CD4-positive, alpha-beta T cell treated with Interferon alpha-2 for 1 hour (primary cell): ENCODE measurements around the gene OLFML1.

Experiments used
- DNase-seq, 2 donors: peaks; one replicate each; pipeline ENCODE4 v3.0.0-alpha.2; 2020 to 2022

OLFML1 gene

DNA sequence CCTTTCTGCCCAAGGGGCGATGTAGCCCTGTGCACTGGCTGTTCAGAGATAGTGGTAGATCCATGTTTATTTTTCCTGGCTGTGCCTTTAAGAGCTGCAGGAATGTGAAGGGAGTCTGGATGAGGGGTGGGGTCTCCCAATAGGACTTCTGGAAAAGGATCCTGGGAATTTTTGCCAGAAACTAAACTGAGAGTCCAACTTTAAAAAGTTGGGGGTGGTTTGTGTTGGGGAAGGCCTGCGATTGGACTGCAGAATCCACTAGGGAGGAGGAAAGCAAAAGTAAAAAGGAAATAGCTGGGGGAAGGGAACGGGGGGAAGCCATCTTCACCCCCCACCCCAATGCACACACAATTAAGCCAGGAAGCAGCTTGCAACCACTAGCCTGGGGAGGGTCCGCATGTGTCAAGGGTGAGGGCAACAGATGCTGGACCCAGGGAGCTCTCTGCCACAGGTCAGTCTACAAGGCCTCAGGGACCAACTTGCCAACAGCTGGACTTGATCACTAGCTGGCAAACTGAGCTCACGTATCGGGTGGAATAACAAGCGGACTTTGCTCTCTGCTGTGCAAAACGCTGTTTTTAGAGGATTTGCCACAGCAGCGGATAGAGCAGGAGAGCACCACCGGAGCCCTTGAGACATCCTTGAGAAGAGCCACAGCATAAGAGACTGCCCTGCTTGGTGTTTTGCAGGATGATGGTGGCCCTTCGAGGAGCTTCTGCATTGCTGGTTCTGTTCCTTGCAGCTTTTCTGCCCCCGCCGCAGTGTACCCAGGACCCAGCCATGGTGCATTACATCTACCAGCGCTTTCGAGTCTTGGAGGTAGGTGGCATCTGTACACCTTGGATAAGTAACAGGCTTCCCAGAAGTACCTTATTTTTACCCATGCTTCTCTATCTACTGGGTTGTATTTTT is at the start of gene OLFML1:
TSS of gene OLFML1 (plus strand) at position 321 of the 912 bp plus-strand sequence. CDS start at position 691, 370 bp downstream.
- DNase-seq, result no peak

DNA sequence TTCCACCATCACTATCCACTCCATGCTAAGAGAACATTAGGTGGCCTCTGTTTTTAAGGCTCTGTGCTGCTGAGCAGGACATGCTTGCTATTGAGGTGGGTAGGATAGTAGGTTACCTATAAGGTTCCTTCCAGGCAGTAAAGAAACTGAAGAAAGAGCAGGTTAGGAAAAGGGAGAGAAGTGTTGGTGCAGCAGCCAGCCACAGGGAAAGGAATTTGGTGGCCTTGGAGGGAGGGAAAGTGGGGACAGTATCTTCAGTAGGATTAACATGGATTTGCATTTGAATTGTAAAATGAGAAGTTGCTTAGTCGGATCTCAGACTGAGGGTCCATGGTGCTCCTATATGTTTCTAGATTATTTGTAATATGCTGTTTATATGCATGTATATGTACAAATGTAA is 49.2 kb upstream of the OLFML1 start:
- DNase-seq, result no peak

DNA sequence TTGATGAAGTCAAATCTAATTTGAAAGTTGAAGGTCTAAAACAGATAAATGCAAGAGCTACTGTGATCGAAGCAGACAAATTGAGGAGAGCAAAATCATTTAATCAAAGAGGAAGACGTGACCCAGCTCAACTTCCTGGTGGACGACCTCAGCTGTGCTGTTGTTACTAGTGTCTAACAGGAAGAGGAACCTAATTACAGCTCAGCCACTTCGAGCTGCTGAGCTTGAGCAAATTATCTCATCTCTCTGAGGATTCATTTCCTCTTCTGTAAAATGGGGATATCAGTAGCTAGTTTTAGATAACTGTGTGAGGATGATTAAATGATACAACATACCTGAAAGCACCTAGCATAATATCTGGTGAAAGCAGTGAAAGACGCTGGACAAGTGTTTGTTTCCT is 48.6 kb upstream of the OLFML1 start:
- peak; percentile 34 to 37 for DNase-seq

DNA sequence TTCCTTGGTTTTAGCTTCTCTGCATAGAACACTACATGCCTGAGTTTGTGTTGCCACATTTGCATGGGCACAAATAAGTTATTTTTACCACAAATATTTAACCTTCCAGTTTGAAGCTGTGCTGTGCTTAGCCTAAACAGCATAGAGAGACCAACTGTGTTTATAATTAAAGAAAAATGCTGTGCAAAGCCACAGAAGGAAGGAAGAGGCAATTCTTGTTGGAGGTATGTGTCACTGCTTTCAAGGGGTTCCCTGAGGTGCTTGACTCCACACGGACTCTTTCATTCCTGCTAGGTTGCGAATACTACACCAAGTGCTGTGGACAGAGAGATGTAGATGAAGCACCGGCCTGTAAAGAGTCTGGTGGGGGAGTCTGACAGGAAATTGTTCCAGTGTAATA is 47.6 kb upstream of the OLFML1 start:
- DNase-seq, result no peak

DNA sequence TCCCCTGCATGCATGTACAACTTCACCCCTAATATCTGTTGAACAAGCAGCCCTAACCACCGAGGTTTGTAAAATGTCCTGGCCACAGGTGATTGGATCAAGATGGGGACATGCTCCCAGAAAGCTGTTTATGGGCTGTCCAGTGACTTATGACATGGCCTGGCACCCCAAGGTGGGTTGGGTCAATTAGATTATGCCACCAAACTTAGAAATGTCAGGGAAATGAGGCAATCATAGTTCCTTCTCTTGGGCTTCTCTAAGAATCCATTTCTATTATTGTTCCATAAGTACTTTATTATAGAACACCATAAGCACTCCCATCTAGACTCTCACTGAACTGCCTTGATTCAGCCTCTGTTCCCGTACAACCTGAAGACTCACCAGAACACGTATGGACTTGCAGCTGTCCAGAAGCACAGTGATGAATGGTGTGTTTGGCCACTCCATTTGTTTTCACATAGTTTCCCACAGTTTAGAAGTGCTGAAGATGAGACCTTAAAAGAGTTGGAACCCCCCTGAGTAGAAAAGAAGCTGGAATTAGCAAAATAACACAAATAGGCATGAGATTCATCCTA is 45.5 kb upstream of the OLFML1 start:
- no peak for DNase-seq

DNA sequence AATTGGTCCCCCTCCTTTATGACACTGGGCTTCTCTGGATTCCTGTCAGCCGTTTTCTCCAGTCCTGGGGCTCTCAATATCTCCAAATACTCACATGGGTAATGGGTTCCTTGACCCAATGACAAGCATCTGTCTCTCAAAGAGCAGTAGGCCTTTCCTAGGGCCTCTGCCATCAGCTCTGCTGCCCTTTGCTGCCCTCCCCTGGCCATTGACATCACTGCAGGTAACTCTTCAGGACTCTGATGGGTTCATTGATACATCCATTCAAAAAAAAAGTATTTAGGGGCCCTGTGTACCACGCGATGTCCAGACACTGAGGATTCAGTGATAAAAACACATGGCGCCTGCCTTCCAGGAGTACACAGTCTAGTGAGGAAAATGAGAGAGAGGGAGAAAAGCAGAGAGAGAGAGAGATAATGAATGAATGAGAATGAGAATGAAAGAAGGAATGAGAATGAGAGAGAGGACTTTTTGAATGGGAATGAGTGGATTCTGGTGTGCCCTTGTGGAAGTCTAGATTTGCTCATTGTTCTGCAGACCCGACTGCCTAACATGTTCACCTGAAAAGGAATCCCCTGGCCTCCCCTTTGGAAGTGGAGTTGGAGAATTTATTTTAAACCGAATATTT is 42.6 kb upstream of the OLFML1 start:
- peak; percentile 58 to 63 for DNase-seq

DNA sequence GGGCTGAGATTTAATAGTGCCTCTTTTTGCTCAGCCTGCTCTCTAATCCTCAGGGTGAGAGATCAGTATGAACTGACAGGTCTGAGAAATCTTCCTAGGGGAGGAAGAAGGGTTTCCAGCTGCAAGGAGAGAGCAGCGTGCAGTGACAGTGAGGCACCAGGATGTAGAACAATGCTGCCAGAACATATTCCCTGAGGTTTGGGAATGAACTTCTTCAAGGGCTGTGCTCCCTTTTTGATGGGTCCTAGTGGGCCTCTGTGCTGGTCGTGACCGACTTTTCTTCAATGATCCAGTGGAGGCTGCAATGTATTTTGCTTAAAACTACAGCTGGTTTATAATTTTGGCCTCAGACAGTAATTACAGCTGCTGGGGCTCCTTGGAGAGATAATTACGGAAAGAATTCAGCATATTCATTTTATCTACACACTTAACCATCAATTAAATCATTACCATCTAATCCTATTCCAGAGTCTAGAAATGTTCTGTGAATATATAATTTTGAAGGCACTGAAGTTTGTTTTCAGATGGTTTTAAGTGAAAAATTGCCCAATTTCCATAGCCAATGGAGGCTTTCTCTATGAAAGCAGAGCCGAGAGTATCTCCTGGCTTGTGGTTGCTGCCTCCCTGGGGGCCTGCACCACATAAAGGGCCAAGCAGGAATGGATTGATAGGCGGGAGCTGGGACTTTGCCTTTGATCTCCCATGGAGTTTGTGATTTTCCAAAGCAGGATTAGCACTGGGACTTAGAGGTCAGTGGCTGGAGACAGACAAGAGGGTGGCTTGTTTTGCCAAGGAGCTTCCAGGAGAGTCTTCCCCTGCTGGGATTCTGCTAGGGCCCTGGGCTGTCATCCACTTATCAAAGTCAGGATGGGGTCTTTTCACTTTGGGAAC is 41.0 kb upstream of the OLFML1 start:
- DNase-seq, result no peak

DNA sequence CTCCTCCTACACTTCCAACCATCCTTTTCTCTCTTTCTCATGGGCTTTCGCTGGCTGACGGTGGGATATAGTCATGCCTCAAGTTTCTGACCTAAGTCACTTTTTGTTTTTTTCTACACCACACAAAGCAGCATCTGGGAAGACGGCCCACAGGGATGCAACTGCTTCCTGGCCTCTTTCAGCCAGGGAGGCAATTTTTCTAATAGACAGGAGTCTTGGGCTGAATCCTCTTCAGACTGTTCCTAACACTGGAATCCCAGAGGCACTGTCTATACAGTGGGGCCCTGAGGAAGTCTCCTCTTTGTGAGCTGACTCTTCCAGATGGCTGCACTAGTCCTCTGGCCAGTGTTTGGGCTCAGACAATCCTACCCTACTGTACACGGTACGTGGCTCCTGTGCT is 39.7 kb upstream of the OLFML1 start:
- DNase-seq, result no peak

DNA sequence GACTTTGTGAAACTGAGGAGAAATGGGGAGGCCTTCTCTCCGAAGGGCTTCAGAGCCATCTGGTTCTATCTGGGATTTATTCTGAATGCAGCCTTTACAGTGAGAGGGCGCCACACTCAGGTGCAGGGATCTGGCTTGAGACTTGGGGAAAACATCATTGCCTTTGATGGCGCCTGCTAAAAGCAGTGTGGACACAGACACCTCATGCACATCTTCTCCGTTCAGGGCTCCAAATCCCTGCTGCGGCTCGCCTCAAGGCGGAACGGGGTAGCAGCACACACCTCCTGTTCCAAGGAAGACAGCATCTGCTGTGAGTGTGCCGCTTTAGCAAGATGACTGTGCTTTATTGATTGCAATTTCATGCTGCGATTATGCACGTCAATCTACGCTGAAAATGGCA is 37.1 kb upstream of the OLFML1 start:
- DNase-seq, result no peak

DNA sequence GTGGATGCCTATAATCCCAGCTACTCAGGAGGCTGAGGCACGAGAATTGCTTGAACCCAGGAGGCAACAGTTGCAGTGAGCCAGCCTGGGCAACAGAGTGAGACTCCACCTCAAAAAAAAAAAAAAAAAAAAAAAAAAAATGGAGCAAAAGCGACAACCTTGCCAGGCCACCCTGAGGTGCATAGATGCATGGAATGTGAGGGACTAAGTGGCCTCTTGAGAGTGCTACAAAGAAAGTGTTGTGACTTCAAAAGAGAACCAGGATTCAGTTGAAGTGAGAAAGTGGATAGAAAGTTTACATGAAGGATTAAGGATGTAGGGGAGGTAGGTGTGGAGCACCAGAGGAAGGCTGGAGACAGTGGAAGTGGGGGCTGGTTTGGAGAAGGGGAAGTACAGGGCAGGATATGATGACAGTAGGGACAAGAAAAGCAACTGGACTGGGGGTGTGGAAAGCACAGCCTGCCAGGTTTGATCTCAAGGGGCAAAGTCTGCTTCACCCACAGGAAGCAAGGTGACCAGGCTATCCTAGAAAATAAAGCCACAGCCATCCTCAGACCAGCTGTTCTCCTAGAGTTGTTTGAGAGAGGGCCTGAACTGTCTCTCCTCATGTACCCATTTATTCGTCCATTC is 36.0 kb upstream of the OLFML1 start:
- DNase-seq, result no peak

DNA sequence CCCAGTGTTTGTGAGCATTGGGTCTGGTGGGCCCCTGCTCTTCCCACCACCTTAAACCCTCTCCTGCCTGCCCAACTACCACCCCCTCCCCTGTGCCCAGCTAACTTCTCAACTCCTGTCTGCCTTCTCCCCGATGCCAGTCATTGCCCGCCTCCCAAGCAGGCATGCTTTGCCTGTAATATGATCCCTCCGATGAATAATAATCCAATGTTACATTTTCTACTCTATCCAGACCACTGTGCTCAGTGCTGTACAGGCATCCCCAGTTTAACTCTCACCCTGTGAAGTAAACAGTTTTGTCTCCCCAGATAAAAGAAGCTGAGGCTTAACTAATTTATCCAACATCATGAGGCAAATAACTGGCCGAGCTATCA is 35.5 kb upstream of the OLFML1 start:
- no peak for DNase-seq

DNA sequence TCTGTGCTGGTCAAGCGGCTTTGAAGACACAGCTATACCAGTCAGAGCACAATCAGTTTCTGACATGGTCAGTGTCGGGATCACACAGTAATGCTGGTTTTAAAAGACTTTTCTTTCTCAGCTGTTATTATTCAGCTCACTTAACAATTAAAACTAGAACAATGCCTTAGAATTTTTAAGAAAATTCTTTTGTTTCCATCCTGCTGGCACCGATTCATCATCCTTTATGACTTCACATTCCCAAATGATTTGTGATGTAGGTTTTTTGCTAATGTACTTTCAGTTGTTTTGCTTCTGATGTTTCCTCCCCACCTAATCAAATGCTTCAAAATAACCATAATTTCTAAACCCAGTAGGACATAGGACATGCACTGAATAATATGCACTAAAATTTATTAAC is 34.5 kb upstream of the OLFML1 start:
- no peak for DNase-seq

DNA sequence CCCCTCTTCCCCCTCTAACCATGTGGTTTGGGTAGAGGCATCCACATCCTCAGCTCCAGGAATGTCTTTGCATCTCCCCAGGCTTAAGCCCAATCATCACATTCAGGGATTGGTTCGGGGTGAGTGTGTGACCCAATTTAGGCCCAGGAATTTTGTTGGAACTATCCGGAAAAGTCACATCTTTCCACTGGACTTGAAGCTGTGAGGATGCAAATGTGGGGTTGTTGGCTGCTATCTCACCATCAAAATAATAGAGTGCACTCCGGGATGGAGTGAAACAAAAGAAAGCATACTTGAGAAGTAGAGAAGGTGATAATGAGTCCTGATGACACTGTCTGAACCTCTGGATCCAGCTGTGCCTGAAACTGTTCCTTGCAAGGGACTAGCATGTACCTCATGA is 33.8 kb upstream of the OLFML1 start:
- no peak for DNase-seq

DNA sequence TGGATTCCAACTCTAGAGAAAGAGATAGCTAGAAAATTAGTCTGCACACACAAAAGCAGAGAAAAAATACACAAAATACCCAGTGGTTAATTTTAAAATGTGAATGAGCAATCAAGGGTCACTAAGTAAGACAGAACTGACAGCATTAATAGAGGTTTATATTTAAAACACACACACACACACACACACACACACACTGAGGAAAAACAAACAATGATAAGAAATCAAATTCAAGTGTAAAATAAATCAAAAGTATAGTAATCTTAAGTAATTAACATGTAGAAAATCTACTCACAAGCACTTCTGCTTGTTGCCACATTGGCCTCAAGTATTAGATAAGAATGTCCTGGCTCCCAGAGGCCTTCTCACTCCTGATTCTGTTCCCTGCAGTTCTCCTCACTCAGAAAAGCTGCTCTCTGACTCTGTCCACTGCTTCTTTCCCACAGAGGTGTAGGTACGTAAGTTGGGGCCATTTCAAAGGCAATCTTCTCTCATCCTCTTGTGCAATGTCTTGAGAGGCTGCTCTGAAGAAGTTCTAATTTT is 33.3 kb upstream of the OLFML1 start:
- DNase-seq, result no peak

DNA sequence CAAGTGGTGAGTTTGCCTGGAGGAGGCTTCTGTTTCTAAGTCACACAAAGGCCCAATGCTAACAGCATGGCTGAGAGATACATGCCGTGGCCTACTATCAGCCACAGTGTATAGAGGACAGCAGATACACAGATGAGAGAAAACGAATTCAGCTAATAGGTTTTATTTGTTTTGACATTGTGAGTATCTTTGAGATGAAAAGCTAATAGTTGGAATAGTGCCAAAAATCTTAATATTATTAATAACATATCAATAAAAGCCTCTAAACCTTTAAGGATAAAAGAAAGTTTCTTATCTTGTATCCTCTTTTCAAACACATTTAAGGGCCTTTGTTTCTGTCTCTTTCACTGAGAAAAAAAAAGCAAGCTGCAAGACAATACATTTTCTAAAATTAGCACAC is 30.5 kb upstream of the OLFML1 start:
- DNase-seq, result no peak

DNA sequence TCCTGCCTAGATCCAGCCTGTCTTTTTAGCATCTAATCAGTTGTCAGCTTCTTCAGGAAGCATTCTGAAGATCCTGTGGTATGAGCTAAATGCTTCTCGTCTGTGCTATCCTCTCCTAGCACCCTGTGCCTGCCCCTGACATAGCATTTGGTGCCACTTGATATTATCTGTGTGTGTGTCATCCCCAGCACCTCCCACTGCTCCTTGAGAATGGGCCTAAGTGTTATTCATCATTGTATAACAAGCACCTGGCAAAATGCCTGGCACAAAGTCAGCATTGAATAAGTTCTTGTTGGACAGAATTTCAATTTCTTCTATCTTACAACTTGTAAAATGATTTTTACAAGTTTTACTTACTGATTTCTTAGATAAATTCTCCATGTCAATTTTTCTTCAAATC is 28.1 kb upstream of the OLFML1 start:
- no peak for DNase-seq

DNA sequence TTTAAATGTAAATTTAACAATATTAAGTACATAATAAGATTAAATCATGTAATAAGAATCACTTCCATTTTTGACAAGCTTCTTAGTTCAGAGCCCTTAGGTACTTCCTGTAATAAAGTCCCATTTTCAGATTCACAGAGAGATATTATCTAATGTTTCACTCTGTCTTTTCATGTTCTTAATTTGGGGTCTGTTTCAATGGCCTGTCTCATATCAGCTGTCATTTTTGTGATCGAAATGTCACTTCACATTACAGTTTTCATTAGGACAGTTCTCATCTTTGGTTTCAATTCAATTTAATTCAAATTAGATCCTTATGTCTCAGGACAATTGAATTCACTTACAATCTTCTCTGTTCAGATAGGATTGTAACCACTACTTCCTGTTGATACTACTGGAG is 22.6 kb upstream of the OLFML1 start:
- no peak for DNase-seq

DNA sequence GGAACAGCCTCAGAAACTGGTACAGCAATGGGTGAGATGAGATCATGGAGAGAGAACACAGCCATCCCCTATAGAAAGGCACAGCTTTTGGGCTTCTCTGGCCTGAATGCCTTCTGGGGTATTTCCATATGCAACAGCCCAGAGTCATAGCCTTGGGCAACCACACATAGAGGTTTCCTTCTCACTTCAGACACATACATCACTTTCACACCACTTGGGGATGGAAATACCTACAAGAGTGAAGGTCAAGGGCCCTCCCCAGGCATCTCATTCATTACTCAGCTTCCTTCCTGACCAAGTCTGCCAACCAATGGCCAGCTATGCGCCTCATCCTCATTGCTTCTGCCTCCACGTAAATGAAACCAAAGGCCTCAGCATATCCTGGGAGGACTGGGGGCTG is 17.7 kb upstream of the OLFML1 start:
- DNase-seq, result no peak

DNA sequence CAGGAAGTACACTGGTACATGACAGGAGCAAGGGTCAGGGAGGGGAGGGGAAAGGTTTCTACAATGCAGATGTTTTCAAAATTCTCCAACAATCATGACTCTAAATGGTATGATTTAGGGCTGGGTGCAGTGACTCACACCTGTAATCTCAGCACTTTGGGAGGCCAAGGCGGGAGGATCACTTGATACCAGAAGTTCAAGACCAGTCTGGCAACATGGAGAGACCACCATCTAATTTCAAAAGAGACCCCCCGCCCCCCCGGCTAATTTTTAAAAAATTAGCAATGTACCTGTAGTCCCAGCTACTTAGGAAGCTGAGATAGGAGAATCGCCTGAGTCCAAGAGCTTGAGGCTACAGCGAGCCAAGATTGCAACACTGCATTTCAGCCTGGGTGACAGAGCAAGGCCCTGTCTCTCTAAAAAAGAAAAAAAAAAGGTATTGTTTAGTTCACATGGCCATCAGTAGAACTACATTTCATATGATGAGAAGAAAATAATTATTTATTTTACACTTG is 15.9 kb upstream of the OLFML1 start:
- DNase-seq, result no peak

DNA sequence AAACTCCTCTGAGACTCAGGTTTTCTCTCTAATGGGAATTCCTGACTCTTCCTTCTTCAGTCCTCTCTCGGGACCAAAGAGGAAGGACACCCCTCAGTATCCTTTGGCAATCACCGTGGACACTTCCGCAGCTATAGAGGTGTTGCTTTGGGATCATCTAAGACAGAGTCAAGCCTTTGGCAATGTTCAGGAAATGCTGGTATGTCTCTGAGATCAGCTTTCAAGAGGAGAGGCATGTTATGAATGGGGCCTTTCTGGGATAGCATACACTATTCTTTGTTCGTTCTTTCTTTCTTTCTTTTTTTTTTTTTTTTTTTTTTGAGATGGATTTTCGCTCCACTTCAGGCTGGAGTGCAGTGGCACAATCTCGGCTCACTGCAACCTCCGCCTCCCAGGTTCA is 14.2 kb upstream of the OLFML1 start:
- DNase-seq, result no peak

DNA sequence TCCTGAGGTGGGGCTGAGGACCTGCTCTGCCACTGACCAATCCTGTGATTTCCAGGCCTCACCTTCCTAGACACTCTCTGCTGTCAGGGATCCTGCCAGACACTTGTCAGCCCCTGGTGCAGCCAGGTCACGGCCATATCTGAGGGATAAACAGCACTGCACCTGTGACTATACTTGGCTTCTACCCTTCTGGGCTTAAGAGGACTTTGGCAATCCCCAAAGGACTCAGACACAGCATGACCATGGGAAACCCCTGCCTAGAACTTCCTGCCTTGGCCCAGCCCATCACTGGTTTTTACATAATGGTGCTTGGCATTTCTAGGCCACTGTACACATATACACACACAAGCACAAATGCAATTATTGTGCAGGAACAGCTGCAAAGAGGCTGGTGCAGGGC is 11.6 kb upstream of the OLFML1 start:
- DNase-seq, result peak in 1 of 2 donors; percentile 9

DNA sequence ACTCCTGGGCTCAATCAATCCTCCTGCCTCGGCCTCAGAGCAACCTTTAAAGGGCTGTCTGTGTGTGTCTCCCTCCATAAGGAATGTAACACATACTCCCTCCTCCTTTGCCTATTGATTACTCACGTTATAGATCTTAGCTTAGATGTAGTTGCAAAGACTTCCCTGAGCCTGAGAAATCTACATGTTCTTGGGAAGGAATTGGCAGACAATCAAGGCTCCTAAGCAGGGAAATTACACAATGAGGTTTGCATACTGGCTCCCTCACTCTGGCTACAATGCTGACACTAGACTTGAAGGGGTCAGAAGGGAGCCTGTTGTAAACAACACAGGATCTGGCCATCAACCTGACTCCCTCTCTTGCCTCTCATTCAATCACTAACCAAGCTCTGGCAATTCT is 5.2 kb upstream of the OLFML1 start:
- no peak for DNase-seq
